Activated B cell treated with CpG ODN at 0.5 μM for 24 hours (primary cell): ENCODE measurements around the gene TOMM20. TPM values are rescaled to one million over a fixed set of nuclear protein-coding genes. Genes with fewer than 3 reads are reported as not detected.
A peak's percentile ranks its signal among the peaks of the same experiment; 100 is the strongest.
"Not testable (repeated sequence)": the region's sequence is repeated elsewhere in the genome, so short reads cannot be mapped to it uniquely, and the experiment has no call there.

Experiments
- ATAC-seq: fragments of 200-7000 bp; cut with Tn5 transposase; one replicate; pipeline ENCODE4 v1.10.0; 2021; ENCODE audit warnings: low read depth, mild to moderate bottlenecking, moderate library complexity
- CTCF ChIA-PET: fragments of 350-600 bp; sonication (Branson Sonifier 250); formaldehyde crosslinking; loops from one replicate; lab custom pipeline; 2021; ENCODE audit warnings: antibody characterized with exemption; lab: Charles Lee
- POLR2A ChIA-PET: fragments of 350-600 bp; sonication (Branson Sonifier 250); formaldehyde crosslinking; loops from one replicate; lab custom pipeline; 2021; ENCODE audit warnings: antibody characterized with exemption; lab: Charles Lee
- DNase-seq: peaks from one replicate; pipeline ENCODE4 v3.0.0; 2022
- H3K27ac Mint-ChIP-seq: one replicate; pipeline ENCODE4 v1.8.0; 2020; ENCODE audit warnings: mixed read lengths
- H3K27me3 Mint-ChIP-seq: one replicate; pipeline ENCODE4 v1.8.0; 2021; ENCODE audit warnings: mixed read lengths
- H3K36me3 Mint-ChIP-seq: one replicate; pipeline ENCODE4 v1.8.0; 2021; ENCODE audit warnings: low read depth, mixed read lengths
- H3K4me1 Mint-ChIP-seq: one replicate; pipeline ENCODE4 v1.8.0; 2021; ENCODE audit warnings: mixed read lengths
- H3K4me3 Mint-ChIP-seq: one replicate; pipeline ENCODE4 v1.8.0; 2020; ENCODE audit warnings: mild to moderate bottlenecking, mixed read lengths
- H3K9me3 Mint-ChIP-seq: one replicate; pipeline ENCODE4 v1.8.0; 2020; ENCODE audit warnings: mixed read lengths
- intact Hi-C: fragments of 100-400 bp; cut with micrococcal nuclease; formaldehyde crosslinking; loops from one replicate; pipeline ENCODE4 v1.15.1; 2024
- total RNA-seq: library from RNA; stranded (reverse); gene quantifications from 2 replicates; pipeline ENCODE4 v1.2.3, GENCODE V29; 2022
- TF ChIP-seq, protein P1 (sequence below): fragments of 200-600 bp; IDR thresholded peaks from one replicate; pipeline ENCODE4 v1.8.0; 2022; ENCODE audit warnings: antibody characterized with exemption, mild to moderate bottlenecking

The TOMM20 gene
- total RNA-seq, 1 donor from 2014 or later = 80.6 TPM

GRCh38 chr1:235098547-235098946 is 30.1 kb downstream of the TOMM20 start:
- Mint-ChIP-seq H3K9me3 (no peaks in the 10 kb centered on the region), H3K4me3 (no peak overlapping the region), H3K27me3 (peaks cover 7% of the 10 kb centered on the region), H3K27ac (no peak overlapping the region), H3K36me3 (no peaks in the 10 kb centered on the region), H3K4me1 (peaks cover 21% of the 10 kb centered on the region)
- TF ChIP-seq, protein P1, sequence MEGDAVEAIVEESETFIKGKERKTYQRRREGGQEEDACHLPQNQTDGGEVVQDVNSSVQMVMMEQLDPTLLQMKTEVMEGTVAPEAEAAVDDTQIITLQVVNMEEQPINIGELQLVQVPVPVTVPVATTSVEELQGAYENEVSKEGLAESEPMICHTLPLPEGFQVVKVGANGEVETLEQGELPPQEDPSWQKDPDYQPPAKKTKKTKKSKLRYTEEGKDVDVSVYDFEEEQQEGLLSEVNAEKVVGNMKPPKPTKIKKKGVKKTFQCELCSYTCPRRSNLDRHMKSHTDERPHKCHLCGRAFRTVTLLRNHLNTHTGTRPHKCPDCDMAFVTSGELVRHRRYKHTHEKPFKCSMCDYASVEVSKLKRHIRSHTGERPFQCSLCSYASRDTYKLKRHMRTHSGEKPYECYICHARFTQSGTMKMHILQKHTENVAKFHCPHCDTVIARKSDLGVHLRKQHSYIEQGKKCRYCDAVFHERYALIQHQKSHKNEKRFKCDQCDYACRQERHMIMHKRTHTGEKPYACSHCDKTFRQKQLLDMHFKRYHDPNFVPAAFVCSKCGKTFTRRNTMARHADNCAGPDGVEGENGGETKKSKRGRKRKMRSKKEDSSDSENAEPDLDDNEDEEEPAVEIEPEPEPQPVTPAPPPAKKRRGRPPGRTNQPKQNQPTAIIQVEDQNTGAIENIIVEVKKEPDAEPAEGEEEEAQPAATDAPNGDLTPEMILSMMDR = no peak
- ChIA-PET CTCF (no interaction called here), POLR2A (interaction anchor here (1.3 kb wide), 1 partner anchor 62 kb away, joined by 3 read pairs; the partner anchor contains the start of gene RBM34)
- intact Hi-C loops = no loop called here
- ATAC-seq (no peak), DNase-seq (no peak)

DNA sequence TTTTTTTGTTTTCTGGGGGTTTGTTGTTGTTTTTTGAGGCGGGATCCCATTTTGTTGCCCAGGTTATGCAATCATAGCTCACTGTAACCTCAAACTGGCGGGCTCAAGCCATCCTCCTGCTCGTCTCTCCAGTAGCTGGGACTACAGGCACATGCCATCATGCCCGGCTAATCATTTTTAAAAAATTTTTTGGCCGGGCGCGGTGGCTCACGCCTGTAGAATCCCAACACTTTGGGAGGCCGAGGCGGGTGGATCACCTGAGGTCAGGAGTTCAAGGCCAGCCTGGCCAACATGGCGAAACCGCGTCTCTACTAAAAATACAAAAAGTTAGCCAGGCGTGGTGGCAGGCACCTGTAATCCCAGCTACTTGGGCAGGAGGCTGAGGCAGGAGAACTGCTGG is 31.1 kb downstream of the TOMM20 start:
- H3K9me3 Mint-ChIP-seq, intact Hi-C loops, H3K27me3 Mint-ChIP-seq, CTCF ChIA-PET, H3K27ac Mint-ChIP-seq, H3K36me3 Mint-ChIP-seq, POLR2A ChIA-PET, ATAC-seq, DNase-seq, H3K4me3 Mint-ChIP-seq: not testable (repeated sequence)
- H3K4me1 Mint-ChIP-seq = peaks cover 21% of the 10 kb centered on the region

DNA sequence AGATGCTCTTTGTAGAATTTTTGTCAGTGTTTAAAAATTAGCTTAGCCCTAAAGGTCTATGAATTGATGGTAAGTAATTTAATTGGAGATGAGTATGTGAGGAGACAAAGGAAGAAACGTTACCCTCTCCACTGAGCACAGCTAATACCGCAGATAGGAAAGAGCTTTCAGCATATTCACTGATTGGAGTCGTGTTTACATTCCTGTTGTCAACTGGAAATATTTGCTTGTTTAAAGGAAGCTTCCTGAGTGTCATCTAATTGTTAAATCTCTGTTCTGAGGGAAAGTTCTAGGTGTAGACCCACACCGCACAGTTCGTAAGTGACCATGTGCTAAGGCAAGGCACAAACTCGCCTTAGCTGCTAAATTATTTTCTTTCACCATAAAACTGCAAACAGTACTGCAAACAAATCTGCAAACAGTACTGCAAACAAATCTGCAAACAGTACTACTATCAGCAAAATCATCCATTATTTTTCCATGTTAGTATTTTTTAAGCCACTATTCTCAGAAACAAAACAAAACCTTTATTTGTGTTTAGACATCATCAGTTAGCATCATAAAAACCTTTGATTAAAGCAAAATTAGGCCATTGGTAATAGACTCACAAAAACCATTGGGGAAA is 32.6 kb downstream of the TOMM20 start:
- Mint-ChIP-seq H3K36me3 (no peaks in the 10 kb centered on the region), H3K27me3 (peaks cover 7% of the 10 kb centered on the region)

DNA sequence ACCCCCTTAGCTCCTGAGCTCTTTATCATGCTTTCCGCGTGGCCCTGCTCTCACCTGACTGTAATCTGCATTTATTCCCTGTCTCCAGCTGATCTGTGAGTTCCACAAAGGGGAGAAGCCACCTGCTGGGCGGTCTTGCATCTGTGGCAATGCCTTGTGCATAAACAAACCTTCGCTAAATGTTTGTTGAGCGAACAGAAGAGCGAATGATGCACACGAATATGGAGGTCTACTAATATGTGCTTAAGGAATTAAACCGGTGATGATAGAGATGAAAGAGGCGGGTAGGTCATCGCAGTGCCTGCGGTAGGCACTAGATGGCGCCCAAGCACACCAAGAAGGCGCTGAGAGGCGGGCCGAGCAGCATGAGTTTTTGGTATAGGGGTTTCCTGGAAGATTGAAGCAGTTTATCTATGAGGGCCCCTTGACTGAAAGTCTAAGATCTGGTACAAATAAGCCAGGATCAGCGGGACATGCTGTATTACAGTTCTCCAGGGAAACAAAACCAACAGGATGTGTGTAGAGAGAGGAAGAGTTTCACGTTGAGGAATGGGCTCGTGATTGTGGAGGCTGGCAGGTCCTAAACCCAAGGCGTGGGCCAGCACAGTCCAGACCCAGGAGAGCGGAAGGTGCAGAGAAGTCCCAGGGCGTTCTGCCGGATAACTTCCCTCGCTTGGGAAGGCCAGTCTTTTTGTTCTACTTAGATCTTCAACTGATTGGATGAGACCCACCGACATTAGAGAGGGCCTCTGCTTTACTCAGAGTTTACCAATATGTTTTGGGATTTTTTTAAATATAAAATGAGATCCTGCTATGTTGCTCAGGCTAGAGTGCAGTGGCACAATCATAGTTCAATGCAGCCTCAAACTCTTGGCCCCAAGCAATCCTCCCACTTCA is 34.7 kb downstream of the TOMM20 start:
- H3K27me3 Mint-ChIP-seq = peaks cover 7% of the 10 kb centered on the region
- TF ChIP-seq, protein P1 = peak; percentile 92
- H3K27ac Mint-ChIP-seq = no peak overlapping the region
- peaks cover 5% of the 10 kb centered on the region for H3K4me1 Mint-ChIP-seq
- ChIA-PET POLR2A (interaction anchor here (0.9 kb wide), 1 partner anchor 10 kb away, joined by 3 read pairs; no protein-coding TSS in a partner anchor), CTCF (interaction anchor here (0.7 to 1.4 kb wide), 9 partner anchors 9 to 595 kb away, joined by 3 to 7 read pairs (median 3); no protein-coding TSS in a partner anchor)
- no peaks in the 10 kb centered on the region for H3K9me3 Mint-ChIP-seq
- DNase-seq (peak; percentile 75), ATAC-seq (peak; percentile 98)
- intact Hi-C loops = loop anchor here (1.0 kb wide), 1 partner anchor 321 kb away; no protein-coding TSS in a partner anchor
- H3K36me3 Mint-ChIP-seq = no peaks in the 10 kb centered on the region
- no peak overlapping the region for H3K4me3 Mint-ChIP-seq

More for the DNA sequence above, 32.6 kb downstream of the TOMM20 start:
- peaks cover 19% of the 10 kb centered on the region for H3K4me1 Mint-ChIP-seq
- no peak for ATAC-seq
- intact Hi-C loops = no loop called here
- CTCF ChIA-PET = interaction anchor here (0.7 to 2.5 kb wide), 5 partner anchors 9 to 600 kb away, joined by 3 to 12 read pairs (median 3); no protein-coding TSS in a partner anchor
- no peaks in the 10 kb centered on the region for H3K9me3 Mint-ChIP-seq
- no peak overlapping the region for H3K27ac Mint-ChIP-seq
- no peak for DNase-seq
- POLR2A ChIA-PET = interaction anchor here (0.6 to 1.1 kb wide), 5 partner anchors 13 to 484 kb away, joined by 3 to 6 read pairs (median 3); partner anchors contain the start of gene TOMM20
- TF ChIP-seq, protein P1 = no peak
- no peak overlapping the region for H3K4me3 Mint-ChIP-seq

- peaks cover 5% of the 10 kb centered on the region for H3K4me1 Mint-ChIP-seq
- TF ChIP-seq, protein P1 = no peak
- no peak overlapping the region for H3K4me3 Mint-ChIP-seq
- ATAC-seq (peak; percentile 28), DNase-seq (no peak)
- POLR2A ChIA-PET = interaction anchor here (0.7 to 0.9 kb wide), 2 partner anchors 9 to 13 kb away, joined by 3 to 11 read pairs; no protein-coding TSS in a partner anchor
- H3K36me3 Mint-ChIP-seq = no peaks in the 10 kb centered on the region
- no peaks in the 10 kb centered on the region for H3K9me3 Mint-ChIP-seq
- CTCF ChIA-PET = interaction anchor here (1.0 to 1.4 kb wide), 4 partner anchors 10 to 324 kb away, joined by 3 to 7 read pairs (median 6); no protein-coding TSS in a partner anchor
- H3K27me3 Mint-ChIP-seq = peaks cover 6% of the 10 kb centered on the region
- H3K27ac Mint-ChIP-seq = no peak overlapping the region
- intact Hi-C loops = loop anchor here (1.0 kb wide), 1 partner anchor 322 kb away; no protein-coding TSS in a partner anchor
These were observed 35.5 kb downstream of the TOMM20 start for GRCh38 chr1:235093013-235093695.

GRCh38 chr1:235092415-235092814 is 36.2 kb downstream of the TOMM20 start:
- H3K27ac Mint-ChIP-seq, H3K4me1 Mint-ChIP-seq, H3K9me3 Mint-ChIP-seq, intact Hi-C loops, H3K4me3 Mint-ChIP-seq, DNase-seq, H3K36me3 Mint-ChIP-seq, H3K27me3 Mint-ChIP-seq, ATAC-seq: not testable (repeated sequence)
- POLR2A ChIA-PET = interaction anchor here (0.6 to 0.7 kb wide), 2 partner anchors 13 to 39 kb away, joined by 6 to 11 read pairs; no protein-coding TSS in a partner anchor
- CTCF ChIA-PET = interaction anchor here (0.9 kb wide), 1 partner anchor 324 kb away, joined by 3 read pairs; no protein-coding TSS in a partner anchor

DNA sequence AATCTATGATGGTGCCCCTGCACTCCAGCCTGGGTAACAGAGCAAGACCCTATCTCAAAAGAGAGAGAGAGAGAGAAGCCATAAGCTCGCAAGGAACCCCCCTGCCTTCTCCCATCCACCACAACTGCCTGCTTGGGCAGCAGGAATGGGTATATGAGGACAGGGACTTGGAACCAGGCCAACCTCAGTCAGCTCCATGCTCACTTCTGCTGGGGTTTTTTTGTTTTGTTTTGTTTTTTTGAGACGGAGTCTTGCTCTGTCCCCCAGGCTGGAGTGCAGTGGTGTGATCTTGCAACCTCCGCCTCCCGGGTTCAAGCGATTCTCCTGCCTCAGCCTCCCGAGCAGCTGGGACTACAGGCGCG is 36.6 kb downstream of the TOMM20 start:
- ATAC-seq, H3K27me3 Mint-ChIP-seq, DNase-seq, H3K4me1 Mint-ChIP-seq, intact Hi-C loops, H3K9me3 Mint-ChIP-seq, H3K4me3 Mint-ChIP-seq, H3K36me3 Mint-ChIP-seq, H3K27ac Mint-ChIP-seq: not testable (repeated sequence)
- ChIA-PET CTCF (interaction anchor here (0.9 to 1.1 kb wide), 2 partner anchors 325 to 488 kb away, joined by 3 read pairs; no protein-coding TSS in a partner anchor), POLR2A (interaction anchor here (0.6 to 0.7 kb wide), 2 partner anchors 14 to 38 kb away, joined by 6 to 11 read pairs; no protein-coding TSS in a partner anchor)
